GM21786 (cell line): ENCODE measurements around the gene MVB12B.
"Not testable (repeated sequence)": the region's sequence is repeated elsewhere in the genome, so short reads cannot be mapped to it uniquely, and the experiment has no call there.

Source experiments
- ATAC-seq: cut with Tn5 transposase; IDR thresholded peaks from one replicate; pipeline ENCODE4 v1.9.1; 2021; ENCODE audit not compliant: unreplicated experiment

MVB12B gene

GRCh38 chr9:126531591-126531990, 205.0 kb downstream of the MVB12B start:
- ATAC-seq: no peak

GRCh38 chr9:126532019-126532462, 205.4 kb downstream of the MVB12B start:
- no peak for ATAC-seq

GRCh38 chr9:126532489-126532888, 205.9 kb downstream of the MVB12B start:
- no peak for ATAC-seq

GRCh38 chr9:126532951-126533925, 206.6 kb downstream of the MVB12B start:
- no peak for ATAC-seq

- ATAC-seq: no peak
These were observed 207.3 kb downstream of the MVB12B start for GRCh38 chr9:126533926-126534310.

- no peak for ATAC-seq
These were observed 208.0 kb downstream of the MVB12B start for GRCh38 chr9:126534431-126535186.

- no peak for ATAC-seq
These were observed 209.5 kb downstream of the MVB12B start for GRCh38 chr9:126536131-126536530.

- no peak for ATAC-seq
These were observed 210.3 kb downstream of the MVB12B start for GRCh38 chr9:126536841-126537465.

GRCh38 chr9:126538550-126538949, 211.9 kb downstream of the MVB12B start:
- no peak for ATAC-seq

GRCh38 chr9:126540398-126540797, 213.8 kb downstream of the MVB12B start:
- ATAC-seq: not testable (repeated sequence)

- ATAC-seq: no peak
These were observed 216.9 kb downstream of the MVB12B start for GRCh38 chr9:126543490-126543889.

GRCh38 chr9:126545106-126545505, 218.5 kb downstream of the MVB12B start:
- ATAC-seq: no peak

GRCh38 chr9:126546036-126546435, 219.4 kb downstream of the MVB12B start:
- ATAC-seq: no peak

GRCh38 chr9:126548312-126548711, 221.7 kb downstream of the MVB12B start:
- no peak for ATAC-seq

GRCh38 chr9:126549246-126550006, 222.8 kb downstream of the MVB12B start:
- ATAC-seq: no peak

- ATAC-seq: no peak
These were observed 224.3 kb downstream of the MVB12B start for GRCh38 chr9:126550891-126551351.

GRCh38 chr9:126551812-126552211, 225.2 kb downstream of the MVB12B start:
- no peak for ATAC-seq

GRCh38 chr9:126554292-126554691, 227.7 kb downstream of the MVB12B start:
- ATAC-seq: no peak

- not testable (repeated sequence) for ATAC-seq
These were observed 228.8 kb downstream of the MVB12B start for GRCh38 chr9:126555421-126555820.
